Measurements from ENCODE around the gene AIP.

The AIP gene

GRCh38 chr11:67494371-67495233, 11.8 kb downstream of the AIP start:
- no peak for DNase-seq

- DNase-seq = no peak
Measured at GRCh38 chr11:67495234-67496005, 12.6 kb downstream of the AIP start.

DNA sequence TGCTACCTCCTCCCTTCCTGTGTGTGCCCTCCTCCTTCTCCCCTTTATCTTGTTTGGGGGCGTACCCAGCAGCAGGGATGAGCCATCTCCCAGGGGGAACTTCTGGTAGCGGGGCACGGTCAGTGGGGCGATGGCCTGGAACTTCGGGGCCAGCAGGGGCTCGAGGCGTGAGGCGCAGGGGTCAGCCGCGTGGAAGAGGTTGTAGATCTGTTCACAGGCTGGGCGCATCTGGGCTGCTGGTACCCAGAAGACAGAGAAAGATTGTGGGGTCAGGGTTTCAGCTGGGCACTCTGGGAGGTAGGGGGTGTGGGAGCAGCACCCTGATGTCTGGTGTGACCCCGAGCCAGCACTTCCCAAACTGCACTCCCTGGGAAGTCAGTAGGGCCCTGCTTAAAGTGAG, 13.3 kb downstream of the AIP start:
- no peak for DNase-seq

GRCh38 chr11:67497656-67498291, 14.9 kb downstream of the AIP start:
- no peak for DNase-seq

- no peak for DNase-seq
Measured at GRCh38 chr11:67498544-67498972, 15.7 kb downstream of the AIP start.

DNA sequence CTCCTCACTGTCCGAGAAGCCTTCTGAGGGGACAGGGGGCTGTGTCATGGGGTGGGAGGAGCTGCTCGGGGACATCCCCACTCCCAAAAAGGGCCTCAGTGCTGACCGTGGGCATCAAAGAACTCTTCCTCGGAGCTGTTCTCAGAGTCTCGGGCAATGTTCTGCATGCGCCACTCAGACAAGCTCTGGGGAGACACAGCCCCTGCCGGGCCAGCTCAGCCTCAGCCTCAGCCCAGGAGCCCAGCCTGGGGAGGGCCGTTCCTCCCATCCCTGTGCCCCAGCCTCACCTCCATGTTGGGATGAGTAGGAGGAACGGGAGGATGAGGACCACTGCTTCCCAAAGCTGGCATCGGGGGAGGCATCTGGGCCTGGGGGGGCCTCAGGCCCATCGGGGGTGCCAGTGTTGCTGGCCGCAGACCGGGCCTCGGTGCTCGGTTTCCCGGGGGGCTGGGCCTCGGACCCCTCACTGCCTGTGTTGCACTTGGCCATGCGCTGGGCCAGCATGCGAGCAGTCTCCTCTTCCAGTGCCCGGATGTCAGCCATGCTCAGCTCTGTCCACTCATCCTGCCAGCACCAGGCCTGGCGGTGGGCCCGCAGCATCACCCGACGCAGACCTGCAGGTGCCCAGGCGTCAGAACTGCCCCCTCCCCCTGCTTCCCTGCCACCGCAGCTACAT, 17.1 kb downstream of the AIP start:
- no peak for DNase-seq

GRCh38 chr11:67500484-67500821, 17.6 kb downstream of the AIP start:
- DNase-seq = no peak

- no peak for DNase-seq
Measured at GRCh38 chr11:67500831-67501715, 18.2 kb downstream of the AIP start.

- DNase-seq = no peak
Measured at GRCh38 chr11:67501854-67502253, 19.0 kb downstream of the AIP start.

GRCh38 chr11:67502328-67502979, 19.6 kb downstream of the AIP start:
- DNase-seq = no peak

- DNase-seq = no peak
Measured at GRCh38 chr11:67503119-67504004, 20.5 kb downstream of the AIP start.

DNA sequence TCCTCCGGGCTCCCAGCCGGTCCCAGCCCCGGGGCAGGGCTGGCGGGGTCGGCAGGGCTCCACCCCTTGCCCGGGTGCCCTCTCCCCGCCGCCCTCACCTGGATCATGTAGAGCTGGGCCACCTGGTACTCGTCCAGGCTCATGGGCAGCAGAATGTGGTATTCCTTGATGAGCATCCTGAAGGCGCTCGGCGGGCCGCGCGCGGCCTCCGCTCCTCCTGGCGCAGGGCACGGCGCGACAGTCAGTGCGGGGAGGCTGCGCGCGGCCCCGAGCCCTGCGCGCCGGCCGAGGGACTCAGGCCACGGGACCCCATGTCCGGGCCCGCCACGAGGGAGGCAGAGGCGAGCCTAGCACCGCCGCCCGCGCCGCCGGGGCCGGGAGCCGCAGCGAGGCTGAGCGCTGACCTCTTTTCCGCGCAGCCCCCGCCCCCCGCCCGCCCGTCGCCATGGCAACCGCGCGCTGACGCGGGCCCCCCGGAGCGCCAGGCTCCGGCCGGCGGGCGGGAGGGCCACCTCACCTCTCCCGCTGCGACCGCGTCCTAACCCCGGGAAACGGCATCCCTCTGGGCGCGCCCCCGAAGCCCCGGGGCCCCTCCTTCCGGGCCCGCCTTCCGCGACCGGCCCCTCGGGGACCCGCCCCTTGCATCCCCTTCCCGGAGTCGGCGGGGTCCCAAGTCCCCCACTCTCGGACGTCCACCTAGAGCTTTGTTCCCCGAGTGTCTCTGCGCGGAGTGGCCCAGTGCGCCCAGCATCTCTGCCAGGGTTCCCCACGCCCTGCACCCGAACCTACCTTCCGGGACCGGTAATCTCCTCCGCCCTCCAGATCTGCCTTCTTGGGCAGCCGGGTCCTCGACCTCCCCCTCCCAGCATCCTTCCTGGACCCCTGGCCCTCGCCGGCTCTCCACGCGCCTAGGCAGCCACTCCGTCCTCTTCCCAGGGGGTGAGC, 21.5 kb downstream of the AIP start:
- peak; percentile 45 for DNase-seq

- peak; percentile 84 for DNase-seq
Measured at GRCh38 chr11:67504950-67505581, 22.2 kb downstream of the AIP start, which contains the start of gene PITPNM1. Gene PITPNM1, minus strand, starts transcription at chr11:67505363. Its CDS starts 1,183 bp downstream, at chr11:67504180.

DNA sequence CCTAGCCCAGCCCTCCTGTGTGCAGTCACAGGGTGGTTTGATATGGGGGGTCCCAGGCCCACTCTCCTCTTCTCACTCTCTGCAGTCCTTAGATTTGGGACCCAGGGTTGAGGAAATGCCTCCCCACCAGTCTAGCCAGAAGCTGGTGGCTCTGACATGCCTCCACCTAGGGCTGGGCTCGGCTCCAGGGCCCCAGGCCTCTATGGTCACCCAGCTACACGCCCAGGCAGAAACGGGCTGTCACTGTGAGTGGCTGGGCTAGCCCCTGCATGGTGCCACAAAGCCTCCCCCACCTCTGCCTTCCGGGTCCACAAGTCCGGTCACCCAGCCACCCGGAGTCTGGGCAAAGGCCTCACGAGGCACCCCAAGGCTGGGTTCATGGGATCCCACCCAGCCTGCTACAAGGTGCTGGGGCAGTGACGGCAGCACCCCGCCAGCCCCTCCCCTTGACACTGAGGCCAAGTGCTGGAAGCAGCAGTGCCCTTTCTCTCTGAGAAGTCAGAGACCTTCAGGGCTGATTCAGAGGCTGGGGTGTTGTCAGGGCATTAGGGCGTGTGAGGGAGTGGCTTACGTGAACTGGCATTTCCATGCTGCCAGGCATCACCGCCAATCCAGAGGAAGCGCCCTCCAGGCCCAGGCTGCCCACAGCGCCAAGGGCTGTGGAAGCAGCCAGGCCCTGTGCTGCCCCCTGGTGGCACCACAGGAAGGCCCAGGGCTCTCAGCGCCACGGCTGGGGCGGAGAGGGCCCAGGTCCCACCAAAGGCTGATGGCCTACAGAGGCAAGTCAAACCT, 23.0 kb downstream of the AIP start:
- DNase-seq = peak; percentile 92

DNA sequence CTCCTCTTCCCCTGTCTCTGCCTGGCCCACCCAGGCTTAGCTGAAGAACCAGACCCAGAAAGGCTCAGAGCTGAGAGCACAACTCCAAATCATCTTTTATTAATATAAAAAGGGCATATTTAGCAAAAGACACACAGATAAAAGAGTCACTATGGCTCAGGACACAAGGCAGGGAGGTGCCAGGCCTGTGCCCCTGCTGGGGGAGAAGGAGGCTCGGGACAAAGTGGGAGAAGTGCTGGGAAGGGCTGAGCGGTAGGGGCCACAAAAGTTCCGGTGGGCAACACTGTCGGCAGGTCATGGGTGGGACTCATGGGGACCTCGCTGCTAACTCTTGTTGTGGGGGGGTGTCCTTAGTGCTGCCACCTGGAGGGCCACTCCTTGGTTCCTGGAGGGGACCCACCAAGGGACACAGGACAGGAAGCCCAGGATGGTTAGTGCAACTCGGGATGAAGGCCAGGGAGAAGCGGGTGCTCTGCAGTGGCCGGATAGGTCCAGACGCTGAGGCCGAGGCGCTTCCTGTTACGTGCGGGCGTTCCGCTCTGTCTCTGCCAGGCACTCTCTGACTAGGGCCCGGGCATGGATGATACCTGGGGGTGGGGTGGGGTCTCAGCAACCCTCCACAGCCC, 23.7 kb downstream of the AIP start:
- no peak for DNase-seq

DNA sequence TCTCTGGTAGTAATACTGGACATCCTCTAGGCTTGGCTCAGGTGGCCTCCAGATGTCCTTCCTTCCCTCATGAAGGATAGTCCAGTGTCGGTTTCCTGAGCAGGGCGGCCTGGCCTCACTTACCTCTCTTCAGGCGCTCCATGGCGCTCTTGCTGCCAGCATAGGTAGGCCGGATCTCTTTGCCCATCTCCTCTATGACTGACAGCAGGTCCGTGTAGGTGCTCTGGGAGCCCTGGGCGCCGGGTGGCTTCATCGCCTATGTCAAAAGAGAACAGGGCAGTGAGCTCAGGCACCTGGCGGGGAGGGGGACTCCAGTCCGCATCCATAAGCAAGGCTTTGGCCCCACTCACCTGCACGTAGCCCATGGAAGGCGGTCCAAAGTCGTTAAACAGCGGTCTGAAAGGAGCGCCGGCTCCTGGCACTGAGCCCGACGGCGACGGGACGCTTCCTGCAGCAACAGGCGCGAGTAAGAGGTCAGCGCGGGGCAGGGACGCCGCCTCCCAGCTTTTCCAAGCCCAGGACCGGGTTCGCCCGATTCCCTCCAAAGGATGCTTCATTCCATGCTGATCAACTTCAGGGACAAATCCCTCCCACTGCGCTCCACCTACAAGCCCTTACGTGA, 24.5 kb downstream of the AIP start:
- no peak for DNase-seq
